Chondrocyte (in vitro differentiated cells): Measurements from ENCODE around the gene XPR1. TPM values are rescaled to one million over a fixed set of nuclear protein-coding genes. Genes with fewer than 3 reads are reported as not detected.
"Not testable (repeated sequence)": the region's sequence is repeated elsewhere in the genome, so short reads cannot be mapped to it uniquely, and the experiment has no call there.

Experiments used
- DNase-seq: peaks from one replicate; pipeline ENCODE4 v3.0.0; 2021; ENCODE audit warnings: mixed read lengths, low spot score
- H3K27ac Mint-ChIP-seq: one replicate; pipeline ENCODE4 v1.8.0; 2021; ENCODE audit warnings: mild to moderate bottlenecking, moderate library complexity, mixed read lengths; ENCODE audit not compliant: unreplicated experiment
- H3K27me3 Mint-ChIP-seq: 2 replicates; pipeline ENCODE4 v1.8.0; 2021; ENCODE audit warnings: low read depth, mixed read lengths
- H3K36me3 Mint-ChIP-seq: 2 replicates; pipeline ENCODE4 v1.8.0; 2021; ENCODE audit warnings: low read depth, mixed read lengths
- H3K4me1 Mint-ChIP-seq: 2 replicates; pipeline ENCODE4 v1.8.0; 2021; ENCODE audit warnings: low read depth, mild to moderate bottlenecking, mixed read lengths
- H3K4me3 Mint-ChIP-seq: one replicate; pipeline ENCODE4 v1.8.0; 2021; ENCODE audit warnings: mild to moderate bottlenecking, moderate library complexity, mixed read lengths; ENCODE audit not compliant: unreplicated experiment
- H3K9me3 Mint-ChIP-seq: 2 replicates; pipeline ENCODE4 v1.8.0; 2021; ENCODE audit warnings: low read depth, mixed read lengths
- CTCF ChIP-seq: fragments of 200-600 bp; sonication (generic); IDR thresholded peaks from 2 replicates; pipeline ENCODE4 v1.5.0; 2021; ENCODE audit warnings: antibody characterized with exemption, mild to moderate bottlenecking, moderate library complexity
- total RNA-seq: library from RNA; stranded (reverse); gene quantifications from 3 replicates; pipeline ENCODE4 v1.2.1, GENCODE V29; 2021

XPR1 gene
- total RNA-seq, 1 donor from 2014 or later: 24.9 TPM

- Mint-ChIP-seq H3K4me3 (no peak overlapping the region), H3K9me3 (no peaks in the 10 kb centered on the region), H3K27ac (no peak overlapping the region), H3K27me3 (no peaks in the 10 kb centered on the region), H3K4me1 (peaks cover 9% of the 10 kb centered on the region), H3K36me3 (no peaks in the 10 kb centered on the region)
- no peak for TF ChIP-seq CTCF
- no peak for DNase-seq
These were observed 11.9 kb downstream of the XPR1 start for GRCh38 chr1:180643693-180644092.

GRCh38 chr1:180644526-180645192 is 12.8 kb downstream of the XPR1 start:
- Mint-ChIP-seq H3K27me3 (no peaks in the 10 kb centered on the region), H3K9me3 (no peaks in the 10 kb centered on the region), H3K4me1 (peaks cover 9% of the 10 kb centered on the region), H3K27ac (no peak overlapping the region), H3K36me3 (no peaks in the 10 kb centered on the region), H3K4me3 (no peak overlapping the region)
- DNase-seq: no peak
- TF ChIP-seq CTCF: no peak

GRCh38 chr1:180645261-180645660 is 13.4 kb downstream of the XPR1 start:
- not testable (repeated sequence) for DNase-seq, H3K36me3 Mint-ChIP-seq, H3K27ac Mint-ChIP-seq, H3K4me3 Mint-ChIP-seq, H3K27me3 Mint-ChIP-seq, H3K4me1 Mint-ChIP-seq, H3K9me3 Mint-ChIP-seq

- Mint-ChIP-seq H3K27me3 (no peaks in the 10 kb centered on the region), H3K36me3 (no peaks in the 10 kb centered on the region), H3K9me3 (no peaks in the 10 kb centered on the region), H3K4me3 (no peak overlapping the region), H3K27ac (no peak overlapping the region), H3K4me1 (peaks cover 6% of the 10 kb centered on the region)
- TF ChIP-seq CTCF: no peak
- no peak for DNase-seq
These were observed 14.3 kb downstream of the XPR1 start for GRCh38 chr1:180646093-180646492.

GRCh38 chr1:180646547-180646946 is 14.7 kb downstream of the XPR1 start:
- Mint-ChIP-seq H3K27me3 (no peaks in the 10 kb centered on the region), H3K4me3 (no peak overlapping the region), H3K27ac (no peak overlapping the region), H3K4me1 (peaks cover 6% of the 10 kb centered on the region), H3K36me3 (no peaks in the 10 kb centered on the region), H3K9me3 (no peaks in the 10 kb centered on the region)
- DNase-seq: no peak
- TF ChIP-seq CTCF: no peak

- no peak for TF ChIP-seq CTCF
- peaks cover 12% of the 10 kb centered on the region for H3K9me3 Mint-ChIP-seq
- H3K27ac Mint-ChIP-seq: no peak overlapping the region
- no peak overlapping the region for H3K4me3 Mint-ChIP-seq
- DNase-seq: no peak
- no peaks in the 10 kb centered on the region for H3K27me3 Mint-ChIP-seq
- no peaks in the 10 kb centered on the region for H3K4me1 Mint-ChIP-seq
- peaks cover 8% of the 10 kb centered on the region for H3K36me3 Mint-ChIP-seq
These were observed 21.0 kb downstream of the XPR1 start for GRCh38 chr1:180652792-180653191.
